ENCODE results near the gene CPSF3.

Gene CPSF3

DNA sequence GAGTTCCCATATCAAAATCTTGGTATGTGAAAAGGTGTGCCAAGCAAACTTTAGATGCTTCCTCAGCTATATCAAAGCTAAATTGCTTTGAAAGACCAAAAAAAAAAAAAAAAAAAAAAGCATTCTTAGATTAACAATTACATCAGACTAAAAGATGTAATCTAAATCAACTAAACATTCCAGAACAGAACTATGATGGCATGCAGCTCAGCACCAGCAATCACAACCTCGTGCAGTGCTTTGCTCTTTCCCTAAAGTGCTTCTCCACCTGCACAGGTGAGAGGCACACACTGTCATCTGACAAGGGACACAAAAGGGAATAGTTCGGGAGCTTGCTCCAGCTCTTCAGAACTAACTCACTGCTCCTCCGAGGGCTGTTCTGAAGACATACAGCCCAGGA lies 94.7 kb downstream of the CPSF3 start:
- H3K4me3 ChIP-seq (ENCODE audit: low read depth, low read length) = no peak overlapping the region
- no peak for DNase-seq (ENCODE audit: low read depth)
- TF ChIP-seq, protein P1, sequence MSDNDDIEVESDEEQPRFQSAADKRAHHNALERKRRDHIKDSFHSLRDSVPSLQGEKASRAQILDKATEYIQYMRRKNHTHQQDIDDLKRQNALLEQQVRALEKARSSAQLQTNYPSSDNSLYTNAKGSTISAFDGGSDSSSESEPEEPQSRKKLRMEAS (IDR thresholded peaks at IDR 0.05; ENCODE audit: low read depth, low read length) = no peak

GRCh38 chr2:9518780-9519179 lies 95.3 kb downstream of the CPSF3 start:
- TF ChIP-seq MYC (IDR thresholded peaks at IDR 0.05; ENCODE audit: low read depth, low read length) = no peak
- TF ChIP-seq POLR2A (IDR thresholded peaks at IDR 0.05; ENCODE audit: extremely low read depth, insufficient read length) = no peak
- no peak for TF ChIP-seq CTCF (IDR thresholded peaks at IDR 0.05; ENCODE audit: low read depth, low read length)
- TF ChIP-seq, protein P1 (IDR thresholded peaks at IDR 0.05; ENCODE audit: low read depth, low read length) = no peak
- DNase-seq (ENCODE audit: low read depth) = no peak
- H3K4me3 ChIP-seq (ENCODE audit: low read depth, low read length) = no peak overlapping the region

- no peak overlapping the region for H3K4me3 ChIP-seq (ENCODE audit: low read depth, low read length)
- TF ChIP-seq, protein P1 (IDR thresholded peaks at IDR 0.05; ENCODE audit: low read depth, low read length) = no peak
- TF ChIP-seq CTCF (IDR thresholded peaks at IDR 0.05; ENCODE audit: low read depth, low read length) = no peak
- no peak for TF ChIP-seq MYC (IDR thresholded peaks at IDR 0.05; ENCODE audit: low read depth, low read length)
- TF ChIP-seq POLR2A (IDR thresholded peaks at IDR 0.05; ENCODE audit: extremely low read depth, insufficient read length) = no peak
- DNase-seq (ENCODE audit: low read depth) = no peak
Measured at GRCh38 chr2:9519250-9519649, 95.8 kb downstream of the CPSF3 start.

Measured in NB4 (cell line).